ENCODE data around the gene FUS.
A peak's percentile ranks its signal among the peaks of the same experiment; 100 is the strongest.
"Not testable (repeated sequence)": the region's sequence is repeated elsewhere in the genome, so short reads cannot be mapped to it uniquely, and the experiment has no call there.

Gene FUS

DNA sequence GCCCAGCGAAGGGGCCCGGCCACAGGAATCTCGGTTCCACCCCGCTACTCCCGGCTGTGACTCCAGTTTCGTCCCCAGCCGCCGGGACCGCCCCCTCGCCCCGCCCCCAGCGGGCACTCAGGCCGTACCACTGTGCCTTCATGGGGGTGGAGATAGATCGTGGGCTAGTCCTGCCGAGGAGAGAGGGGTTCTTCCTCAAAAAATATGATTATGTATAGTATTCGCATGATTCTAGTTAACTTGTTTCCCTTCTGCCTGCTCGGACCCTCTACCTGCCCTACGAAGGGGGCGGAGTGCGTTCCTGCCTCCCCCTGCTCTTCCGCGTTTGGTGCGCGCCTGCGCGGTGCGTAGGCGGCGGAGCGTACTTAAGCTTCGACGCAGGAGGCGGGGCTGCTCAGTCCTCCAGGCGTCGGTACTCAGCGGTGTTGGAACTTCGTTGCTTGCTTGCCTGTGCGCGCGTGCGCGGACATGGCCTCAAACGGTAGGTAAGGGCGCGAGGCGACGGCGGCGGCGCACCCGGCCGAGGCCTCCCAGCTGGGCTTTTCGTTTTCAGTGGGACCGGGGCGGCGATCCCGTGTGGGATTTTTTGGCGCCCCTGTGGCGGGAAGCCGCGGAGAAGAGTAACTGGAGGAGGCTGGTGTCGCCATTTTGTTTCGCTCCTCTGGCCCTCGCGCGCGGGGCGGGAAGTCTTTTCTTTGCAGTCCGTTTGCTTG is at the start of gene FUS:
Gene FUS (plus strand): TSS at position 393 of the 713 bp plus-strand sequence. CDS start 76 bp downstream, at position 469.
- peak; percentile 86 for DNase-seq

DNA sequence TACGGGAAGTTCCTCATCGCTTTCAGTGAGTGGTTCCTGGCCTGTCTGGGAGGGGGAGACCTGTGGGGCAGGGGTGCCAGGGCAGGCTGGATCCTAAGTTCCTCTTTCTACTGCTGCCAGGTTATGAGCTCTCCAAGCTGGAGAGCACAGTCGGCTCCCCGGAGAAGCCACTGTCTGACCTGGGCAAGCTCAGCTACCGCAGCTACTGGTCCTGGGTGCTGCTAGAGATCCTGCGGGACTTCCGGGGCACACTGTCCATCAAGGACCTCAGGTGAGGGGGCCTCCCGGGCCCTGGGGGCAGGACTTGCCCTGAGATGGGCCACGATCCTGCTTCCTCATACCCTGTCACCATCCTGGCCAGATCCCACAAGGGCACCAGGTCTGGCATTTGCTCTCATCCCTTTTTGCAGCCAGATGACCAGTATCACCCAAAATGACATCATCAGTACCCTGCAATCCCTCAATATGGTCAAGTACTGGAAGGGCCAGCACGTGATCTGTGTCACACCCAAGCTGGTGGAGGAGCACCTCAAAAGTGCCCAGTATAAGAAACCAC is 49.5 kb upstream of the FUS start:
- no peak for DNase-seq

DNA sequence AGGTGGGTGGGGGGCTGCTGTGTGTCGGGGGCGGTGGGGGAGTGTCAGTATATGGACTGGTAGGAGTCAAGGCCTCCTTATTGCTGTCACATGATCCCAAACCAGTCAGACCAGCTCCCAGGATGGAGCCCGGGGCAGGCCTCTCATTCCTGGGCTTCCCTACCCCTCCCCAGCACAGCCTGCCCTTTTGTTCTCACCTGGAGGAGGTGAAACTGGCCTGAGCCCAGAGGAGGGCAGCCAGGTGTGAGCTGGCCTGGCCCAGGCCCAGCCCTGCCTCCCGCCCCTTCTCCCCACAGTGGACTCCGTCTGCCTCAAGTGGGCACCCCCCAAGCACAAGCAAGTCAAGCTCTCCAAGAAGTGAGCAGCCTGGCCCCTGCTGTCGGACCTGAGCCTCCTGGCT is 49.0 kb upstream of the FUS start:
- DNase-seq, result no peak

DNA sequence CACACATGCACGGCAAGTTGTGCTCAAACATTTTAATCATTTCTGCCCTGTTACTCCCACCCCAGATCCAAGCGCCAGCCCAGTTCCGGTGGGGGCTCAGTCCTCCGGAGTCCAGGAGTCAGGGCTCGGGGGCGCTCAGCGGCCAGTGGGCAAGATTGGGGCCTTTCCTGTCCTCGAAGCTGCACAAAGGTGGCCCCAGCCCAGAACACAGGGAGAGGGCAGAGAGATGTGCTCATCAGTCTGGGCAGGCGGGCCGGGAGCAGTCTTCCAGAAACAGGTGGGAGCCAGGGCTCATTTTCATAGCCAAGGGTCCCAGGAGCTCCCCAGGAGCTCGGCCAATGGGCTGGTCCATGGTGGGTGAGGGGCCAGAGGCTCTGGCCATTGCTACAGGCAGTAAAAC is 48.5 kb upstream of the FUS start:
- DNase-seq, result no peak

DNA sequence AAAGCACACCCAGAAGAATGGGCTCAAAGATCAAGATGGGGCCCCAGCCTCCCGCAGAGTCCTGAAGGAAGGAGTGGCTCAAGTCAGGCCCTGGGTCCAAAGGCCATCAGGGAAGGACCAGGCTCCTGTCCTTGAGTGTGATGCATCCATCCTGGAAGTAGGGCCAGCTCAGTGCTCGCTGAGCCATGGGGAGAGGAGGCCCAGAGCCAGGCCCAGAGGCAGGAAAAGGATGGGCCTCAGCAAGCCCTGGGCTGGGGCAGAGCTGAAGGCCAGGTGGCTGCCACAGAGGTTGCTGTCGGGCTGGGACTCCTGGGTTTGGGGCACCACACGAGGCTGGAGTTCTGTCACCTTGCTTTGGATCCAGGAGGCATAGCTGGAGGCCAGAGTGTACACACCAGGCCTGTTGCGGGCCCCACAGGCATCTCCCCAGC is 48.1 kb upstream of the FUS start:
- DNase-seq, result no peak

DNA sequence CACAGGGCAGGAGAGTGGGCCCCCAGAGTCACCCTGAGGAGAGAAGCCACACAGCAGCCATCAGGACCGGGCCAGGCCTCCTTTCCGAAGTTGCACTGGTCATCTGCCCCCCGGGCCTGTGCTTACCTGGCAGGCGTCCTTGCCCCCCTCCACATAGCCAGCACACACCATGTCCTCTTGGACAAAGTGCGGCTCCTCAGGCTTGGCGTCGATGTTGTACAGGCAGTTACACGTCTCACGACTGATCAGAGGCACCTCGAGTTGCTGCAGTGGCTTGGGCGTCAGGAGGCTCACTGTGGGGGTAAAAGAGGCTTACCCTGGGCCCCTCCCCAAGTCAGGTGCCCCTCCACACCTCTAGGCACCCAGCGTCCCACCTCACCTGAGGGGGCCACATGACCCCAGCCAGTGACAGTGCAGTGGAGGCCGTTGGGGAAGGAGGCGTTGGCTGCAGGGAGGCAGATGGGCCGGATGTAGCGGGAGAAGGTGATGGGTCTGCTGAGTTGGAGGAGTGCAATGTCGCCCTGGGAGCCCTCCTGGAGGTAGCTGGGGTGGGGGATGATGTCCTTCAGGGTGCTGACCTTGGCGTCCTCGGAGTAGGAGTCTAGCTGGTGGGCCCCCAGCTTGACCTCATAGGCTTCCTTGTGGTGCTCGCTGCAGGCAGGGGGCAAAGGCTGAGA is 47.5 kb upstream of the FUS start:
- DNase-seq, result no peak

DNA sequence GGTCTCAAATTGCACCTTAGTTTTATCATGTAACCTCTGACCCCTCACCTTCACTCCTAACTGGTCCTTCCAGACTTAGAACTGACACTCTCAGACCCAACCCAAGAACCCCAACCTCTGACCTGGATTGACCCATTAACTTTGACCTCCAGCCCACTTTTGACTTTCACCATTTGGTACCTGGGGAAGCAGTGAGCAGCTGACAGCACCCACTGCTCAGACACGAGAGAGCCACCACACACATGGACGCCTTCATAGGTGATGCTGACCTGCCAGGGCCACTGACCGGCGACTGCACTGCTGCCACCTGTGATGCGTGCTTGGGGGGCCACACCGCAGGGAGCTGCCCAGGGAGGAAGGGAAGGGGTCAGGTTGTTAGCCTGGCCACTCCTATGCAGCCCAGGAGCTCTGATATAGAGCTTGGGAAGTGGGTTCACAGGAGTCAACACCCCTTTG is 46.9 kb upstream of the FUS start:
- DNase-seq, result no peak

DNA sequence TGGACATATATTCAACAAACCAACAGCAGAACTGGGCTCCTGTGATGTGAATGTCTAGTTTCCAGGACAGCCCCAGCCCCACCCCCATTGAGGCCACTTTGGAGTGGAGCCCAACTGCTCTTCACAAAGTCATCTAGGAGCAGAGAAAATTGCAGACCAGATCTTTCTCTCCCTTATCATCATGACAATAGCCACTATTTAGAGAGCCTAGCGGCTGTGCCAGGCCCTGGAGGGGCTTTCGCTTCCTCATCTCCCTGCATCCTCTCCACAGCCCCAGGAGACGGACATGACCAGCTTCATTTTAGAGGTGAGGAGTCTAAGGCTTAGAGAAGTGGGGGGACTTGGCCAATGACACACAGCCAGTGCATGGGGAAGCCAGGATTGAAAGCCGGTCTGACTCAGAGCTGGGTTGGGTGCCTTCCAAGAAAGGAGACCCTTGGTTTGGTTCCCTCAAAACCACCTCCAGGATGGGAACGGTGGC is 45.8 kb upstream of the FUS start:
- DNase-seq, result no peak

DNA sequence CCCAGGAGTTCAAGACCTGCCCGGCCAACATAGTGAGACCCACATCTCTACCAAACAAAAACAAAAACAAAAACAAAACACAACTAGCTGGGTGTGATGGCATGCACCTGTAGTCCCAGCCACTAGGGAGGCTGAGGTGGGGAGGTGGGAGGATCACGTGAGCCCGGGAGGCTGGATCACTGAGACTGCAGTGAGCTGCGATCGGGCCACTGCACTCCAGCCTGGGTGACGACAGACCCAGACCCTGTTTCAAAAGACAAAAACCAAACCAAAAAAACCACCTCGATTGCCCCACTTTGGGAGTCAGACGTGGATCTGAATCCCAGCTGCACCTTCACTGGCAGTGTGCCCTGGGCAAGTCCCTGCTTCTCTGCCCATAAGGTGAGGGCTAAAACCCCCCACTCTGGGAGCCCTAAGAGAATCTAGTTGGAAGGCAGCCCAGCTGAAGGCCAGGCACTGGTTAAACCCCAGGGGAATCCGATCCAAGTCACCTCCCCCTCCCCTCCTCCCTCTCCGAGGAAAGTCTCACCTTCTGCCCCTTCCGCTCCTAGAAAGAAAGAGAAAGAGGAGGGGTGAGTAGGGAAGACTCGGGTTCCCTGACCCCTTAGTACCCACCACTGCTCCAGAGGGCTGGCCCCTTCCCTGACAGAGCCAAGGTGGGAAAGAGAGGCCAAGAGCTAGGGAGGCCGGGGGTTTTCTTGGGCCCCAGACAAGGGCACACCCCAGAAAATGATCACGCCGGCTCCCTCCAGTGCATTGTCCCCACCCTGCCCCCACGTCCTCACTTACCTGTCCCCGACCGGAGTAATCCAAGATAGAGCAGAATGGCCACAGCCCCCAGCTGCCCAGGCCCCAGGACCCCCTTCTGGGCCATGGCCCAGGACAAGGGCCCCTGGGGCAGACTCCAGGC is 45.1 kb upstream of the FUS start:
- DNase-seq, result peak; percentile 39

DNA sequence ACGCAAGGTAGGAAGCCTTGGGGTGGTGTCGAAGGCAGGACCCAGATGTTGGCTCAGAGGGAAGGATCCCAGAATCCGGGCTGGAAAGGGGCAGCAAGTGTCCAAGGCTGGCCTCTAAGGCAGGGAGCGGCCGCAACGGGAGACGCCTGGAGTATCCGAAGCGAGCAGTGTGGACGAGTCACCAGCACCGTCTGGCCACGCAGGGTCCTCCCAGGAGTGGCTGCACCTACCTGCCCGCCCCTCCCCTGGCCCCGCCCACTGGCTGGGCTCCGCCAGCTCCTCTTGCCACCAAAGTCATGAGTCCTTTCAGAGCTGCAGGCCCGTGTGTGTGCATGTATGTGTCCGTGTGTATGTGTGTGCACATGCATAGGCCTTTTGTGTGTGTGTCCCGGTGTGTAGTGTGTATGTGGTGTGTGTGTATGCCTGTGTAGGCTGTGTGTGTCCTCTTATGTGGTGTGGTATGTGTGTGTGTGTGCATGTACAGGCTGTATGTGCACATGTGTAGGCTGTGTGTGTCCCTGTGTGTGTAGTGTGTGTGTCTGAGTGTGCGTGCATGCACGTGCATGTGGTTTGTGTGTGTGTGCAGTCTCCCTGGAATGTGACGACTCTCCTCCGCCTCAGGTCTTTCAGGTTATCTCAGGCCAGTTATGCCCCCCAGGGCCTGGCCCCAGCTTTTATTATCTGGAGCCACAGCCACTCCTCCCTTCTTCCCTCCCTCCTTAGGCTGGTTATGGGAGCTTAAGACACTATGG is 44.2 kb upstream of the FUS start, which contains the start of gene PRSS8:
Gene PRSS8 (minus strand): TSS at position 193 of the 752 bp plus-strand sequence. CDS start 229 bp downstream, outside the sequence.
- no peak for DNase-seq

DNA sequence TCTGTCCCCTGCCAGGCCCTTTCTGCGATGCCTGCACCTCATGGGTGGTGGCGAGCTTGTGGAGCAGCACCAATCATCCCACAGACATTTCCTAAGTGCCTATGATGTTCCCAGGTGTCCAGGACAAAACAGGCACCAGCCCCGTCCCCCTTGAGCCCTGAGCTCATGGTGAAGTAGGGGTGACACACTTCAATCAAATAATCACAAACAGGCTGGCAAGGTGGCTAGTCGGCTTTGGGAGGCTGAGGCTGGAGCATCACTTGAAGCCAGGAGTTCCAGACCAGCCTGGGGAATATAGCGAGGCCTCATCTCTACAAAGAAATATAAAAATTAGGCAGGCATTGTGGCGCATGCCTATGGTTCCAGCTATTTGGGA is 43.7 kb upstream of the FUS start:
- DNase-seq, result no peak

DNA sequence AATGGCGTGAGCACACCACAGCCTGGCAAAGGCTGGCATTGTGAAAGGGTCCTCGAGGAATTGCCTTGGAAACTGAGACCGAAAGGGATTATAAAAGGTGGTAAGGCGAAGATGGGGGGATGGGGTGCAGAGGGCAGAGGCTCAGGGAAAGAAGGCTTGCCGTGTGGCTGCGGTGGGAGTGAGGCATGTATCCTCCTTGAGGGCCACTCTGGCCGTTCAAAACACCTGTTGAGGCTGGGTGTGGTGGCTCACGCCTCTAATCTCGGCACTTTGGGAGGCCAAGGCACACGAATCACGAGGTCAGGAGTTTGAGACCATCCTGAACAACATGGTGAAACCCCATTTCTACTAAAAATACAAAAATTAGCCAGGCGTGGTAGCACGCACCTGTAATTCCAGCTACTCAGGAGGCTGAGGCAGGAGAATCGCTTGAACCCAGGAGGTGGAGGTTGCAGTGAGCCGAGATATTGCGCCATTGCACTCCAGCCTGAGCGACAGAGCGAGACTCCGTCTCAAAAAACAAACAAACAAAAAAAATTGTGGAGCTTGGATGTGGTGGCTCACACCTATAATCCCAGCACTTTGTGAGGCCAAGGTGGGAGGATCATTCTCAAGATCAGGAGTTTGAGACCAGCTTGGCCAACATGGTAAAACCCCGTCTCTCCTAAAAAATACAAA is 43.0 kb upstream of the FUS start:
- DNase-seq, result not testable (repeated sequence)

DNA sequence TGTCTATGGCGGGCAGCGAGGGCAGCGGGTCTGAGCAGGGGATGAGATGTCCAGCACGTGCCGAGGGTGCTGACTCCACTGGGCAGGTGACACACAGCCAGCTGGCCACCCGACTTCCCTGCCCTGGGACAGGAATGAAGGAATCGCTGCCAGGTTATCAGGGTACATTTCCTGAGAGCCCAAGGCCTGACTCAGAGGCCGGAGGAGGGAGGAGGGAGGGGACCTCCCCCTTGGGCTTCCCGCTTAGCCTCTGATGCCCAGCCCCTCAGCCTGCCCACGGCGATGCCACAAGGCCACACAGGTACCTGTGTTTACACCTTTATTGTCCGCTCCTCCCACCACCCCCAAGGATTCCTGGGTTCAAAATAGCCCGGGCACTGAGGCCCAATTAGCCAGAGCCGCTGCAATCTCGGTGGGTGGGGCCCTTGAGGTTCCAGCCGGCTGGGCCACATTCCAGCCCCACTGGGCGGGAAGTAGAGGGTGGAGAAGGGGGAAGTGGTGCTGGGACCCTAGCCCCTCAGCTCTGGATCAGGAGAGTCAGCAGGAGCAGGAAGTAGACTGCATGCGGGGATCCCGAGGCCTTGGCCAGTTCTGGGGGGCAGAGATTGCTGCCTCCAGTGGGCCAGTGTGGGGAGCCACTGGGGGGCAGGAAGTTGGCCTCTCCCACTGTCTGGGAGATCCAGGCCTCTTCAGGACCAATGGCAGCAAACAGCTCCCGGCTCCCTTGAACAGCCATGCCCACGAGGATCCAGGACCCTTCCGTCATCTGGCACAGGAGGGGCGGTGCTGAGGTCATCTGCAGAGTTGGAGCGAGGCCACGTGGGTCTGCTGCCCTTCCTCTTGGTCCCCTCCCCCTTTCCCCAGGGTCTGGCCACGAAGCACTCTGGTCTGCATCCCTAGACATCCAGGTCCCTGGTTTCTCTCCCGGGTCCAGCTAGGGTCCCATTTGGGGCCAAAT is 41.0 kb upstream of the FUS start:
- no peak for DNase-seq

DNA sequence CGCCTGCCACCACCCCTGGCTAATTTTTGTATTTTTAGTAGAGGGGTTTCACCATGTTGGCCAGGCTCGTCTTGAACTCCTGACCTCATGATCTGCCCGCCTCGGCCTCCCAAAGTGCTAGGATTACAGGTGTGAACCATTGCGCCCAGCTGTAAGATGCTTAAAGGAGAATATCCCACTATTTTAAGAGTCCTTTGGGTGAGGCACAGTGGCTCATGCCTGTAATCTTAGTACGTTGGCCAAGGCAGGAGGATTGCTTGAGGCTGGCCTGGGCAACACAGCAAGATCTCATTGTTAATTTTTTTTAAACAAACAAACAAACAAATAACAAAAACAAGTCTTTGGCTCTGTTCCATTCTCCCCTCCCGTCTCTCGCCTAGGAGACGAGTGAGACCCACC is 38.9 kb upstream of the FUS start:
- DNase-seq, result not testable (repeated sequence)

DNA sequence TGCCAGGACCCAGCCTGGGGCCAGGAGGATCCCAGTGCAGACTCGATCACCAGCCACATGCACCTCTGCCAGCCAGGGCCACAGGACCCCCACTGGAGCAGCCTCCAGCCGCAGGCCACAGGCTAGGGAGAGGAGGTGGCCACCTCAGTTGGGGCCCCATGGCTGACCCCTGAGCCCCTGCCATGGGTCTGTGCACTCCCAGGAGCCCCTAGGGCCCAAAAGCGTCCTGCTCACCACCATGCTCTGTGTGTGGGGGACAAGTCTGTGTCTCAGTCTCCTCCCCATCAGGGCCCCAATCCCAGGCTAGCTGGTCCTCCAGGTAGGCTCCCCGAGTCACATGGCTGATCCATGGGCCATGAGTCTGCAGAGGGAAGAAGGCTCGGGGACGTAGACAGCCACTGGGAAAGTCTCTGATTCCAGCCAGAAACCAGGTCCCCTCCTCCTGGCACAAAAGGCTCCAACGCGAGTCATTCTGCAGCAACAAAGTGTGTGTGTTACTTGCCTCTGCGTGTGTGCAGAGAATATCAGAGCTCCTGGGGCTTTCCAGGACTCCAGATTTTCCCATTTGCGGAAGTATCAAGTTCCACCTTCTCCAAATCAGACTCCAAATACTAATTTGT is 38.3 kb upstream of the FUS start:
- no peak for DNase-seq

DNA sequence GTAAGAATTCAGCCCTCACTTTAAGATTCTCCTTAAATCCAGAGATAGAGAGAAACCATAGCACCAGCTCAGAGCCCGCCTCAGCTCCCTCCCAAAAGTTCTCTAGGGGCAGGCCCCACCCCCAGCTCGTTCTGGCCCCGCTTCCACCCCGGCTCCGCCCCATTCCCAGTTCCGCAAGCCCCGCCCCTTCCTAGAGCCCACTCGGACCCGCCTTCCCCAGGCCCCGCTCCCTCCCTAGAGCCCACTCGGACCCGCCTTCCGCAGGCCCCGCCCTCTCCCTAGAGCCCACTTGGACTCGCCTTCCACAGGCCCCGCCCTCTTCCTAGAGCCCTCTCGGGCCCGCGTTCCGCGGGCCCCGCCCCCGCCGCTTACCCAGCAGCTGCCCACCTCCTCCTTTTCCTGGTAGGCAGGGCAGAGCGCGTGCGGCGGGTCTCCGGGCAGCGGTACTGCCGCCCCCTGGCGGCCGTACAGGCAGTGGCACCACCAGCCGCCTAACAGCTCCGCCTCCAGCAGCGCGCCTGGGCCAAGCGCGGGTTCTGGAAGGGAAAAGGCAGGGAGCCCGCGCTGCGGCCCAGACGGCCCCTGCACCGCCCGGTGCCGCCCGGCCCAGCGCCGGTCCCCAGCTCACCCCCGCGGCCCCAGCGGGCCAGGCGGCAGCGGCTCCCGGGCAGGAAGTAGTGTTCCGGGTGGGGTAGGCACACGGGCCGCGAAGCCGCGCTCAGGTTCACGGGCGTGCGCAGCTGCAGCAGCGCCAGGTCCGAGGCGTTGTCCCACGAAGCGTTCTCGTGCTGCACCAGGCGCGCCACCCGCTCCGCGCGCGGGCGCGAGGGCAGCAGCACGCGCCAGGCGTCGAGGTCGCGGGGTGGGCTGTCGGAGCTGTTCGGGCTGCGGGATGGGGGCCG is 37.6 kb upstream of the FUS start:
- DNase-seq, result peak; percentile 98

DNA sequence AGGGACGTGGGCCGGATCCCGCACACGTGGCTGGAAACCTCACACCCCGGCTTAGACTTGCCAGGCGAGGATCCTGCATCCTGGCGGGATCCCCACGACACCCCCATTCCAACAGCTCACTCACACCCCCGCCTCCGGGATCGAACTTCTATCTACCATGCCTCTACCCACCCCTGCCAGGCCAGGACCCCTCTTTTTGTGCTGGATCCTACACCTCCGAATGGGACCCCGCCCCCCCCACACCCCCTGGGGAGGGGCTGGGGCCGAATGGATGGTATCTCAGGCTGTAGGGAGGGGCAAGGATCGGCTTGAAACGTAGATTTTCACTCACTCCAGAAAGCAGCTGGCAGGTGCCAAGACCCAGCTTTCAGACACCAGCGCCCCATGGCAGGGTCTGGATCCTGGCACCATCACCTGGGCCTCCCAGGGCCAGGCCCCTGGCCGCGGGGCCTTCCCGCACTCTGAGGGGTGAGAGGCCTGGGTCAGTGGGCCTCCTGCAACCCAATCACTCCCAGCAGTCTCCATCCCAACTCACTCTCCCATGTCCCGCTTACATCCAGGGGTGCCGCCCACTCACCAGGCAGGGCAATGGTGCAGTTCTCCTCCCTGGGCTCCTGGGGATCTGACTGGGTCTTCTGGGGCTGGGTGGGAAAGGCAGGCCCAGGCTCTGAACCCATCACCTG is 36.8 kb upstream of the FUS start:
- no peak for DNase-seq

DNA sequence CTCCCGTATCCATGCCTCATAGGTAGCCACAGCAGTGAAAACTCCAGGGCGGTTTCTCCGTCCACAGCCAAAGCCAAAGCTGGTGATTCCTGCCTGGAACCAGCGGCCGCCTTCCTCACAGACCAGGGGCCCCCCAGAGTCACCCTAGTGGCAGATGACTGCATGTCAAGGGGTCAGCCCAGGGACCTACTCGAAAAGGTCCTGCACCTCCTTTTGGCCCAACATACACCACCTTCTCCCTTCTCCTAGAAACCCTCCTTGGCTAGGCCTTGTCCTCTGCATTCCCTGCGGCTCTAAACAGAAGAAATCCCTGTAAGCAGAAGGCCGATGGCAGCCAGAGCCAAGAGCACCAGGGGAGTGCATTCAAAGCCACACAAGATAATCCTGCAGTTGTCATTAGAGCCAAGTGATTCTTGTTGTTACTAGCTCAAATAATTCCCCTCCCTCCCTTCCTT is 36.2 kb upstream of the FUS start:
- no peak for DNase-seq
